ENCODE results near the gene NPIPA5.
"Not testable (repeated sequence)": the region's sequence is repeated elsewhere in the genome, so short reads cannot be mapped to it uniquely, and the experiment has no call there.

The NPIPA5 gene

DNA sequence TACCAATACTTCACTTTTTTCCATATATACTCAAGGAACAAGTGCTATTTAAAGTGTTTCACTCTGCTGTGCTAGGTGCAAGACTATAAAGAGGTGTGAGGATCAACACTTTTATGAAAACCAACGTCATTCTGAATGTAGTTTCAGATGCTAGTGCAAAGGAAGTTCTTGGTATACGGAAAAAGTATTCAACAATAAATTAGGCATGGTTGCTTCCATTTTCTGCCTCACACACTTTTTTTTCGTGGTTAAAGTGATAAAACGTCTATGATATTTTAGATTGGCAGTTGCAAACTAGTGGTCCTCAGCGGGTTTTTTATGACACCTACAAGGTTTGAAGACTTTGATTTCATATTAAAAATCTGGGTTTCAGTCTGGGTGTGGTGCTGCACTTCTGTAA lies 11.8 kb upstream of the NPIPA5 start:
- DNase-seq (ENCODE audit: low spot score), result not testable (repeated sequence)

DNA sequence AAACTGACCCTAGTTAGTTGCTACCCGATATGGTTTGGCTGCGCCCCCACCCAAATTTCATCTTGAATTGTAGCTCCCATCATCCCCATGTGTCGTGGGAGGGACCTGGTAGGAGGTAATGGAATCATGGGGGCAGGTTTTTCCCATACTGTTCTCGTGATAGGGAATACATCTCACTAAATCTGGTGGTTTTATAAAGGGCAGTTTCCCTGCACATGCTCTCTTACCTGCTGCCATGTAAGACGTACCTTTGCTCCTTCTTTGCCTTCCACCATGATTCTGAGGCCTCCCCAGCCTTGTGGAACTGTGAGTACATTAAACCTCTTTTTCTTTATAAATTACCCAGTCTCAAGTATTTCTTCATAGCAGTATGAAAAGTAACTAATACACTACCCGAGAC lies 10.0 kb upstream of the NPIPA5 start:
- not testable (repeated sequence) for DNase-seq (ENCODE audit: low spot score)

DNA sequence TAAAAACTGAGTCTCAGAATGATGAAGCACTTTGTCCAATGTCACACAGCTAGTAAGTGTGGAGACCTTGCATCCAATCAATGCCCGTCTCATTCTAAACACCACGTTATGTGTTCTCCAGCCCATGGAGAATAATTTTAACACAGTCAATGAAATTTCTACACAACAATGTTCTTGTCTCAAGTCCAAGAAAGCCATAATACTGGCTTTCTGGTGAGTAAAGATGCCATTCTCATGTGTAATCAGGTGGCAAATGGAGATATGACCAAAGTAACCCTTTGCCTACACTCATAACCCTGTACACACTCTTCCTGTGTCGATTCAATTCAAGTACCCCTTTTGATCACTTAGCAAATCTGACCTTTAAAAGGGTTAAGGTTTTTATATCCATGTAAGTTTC lies 4.7 kb upstream of the NPIPA5 start:
- DNase-seq (ENCODE audit: low spot score), result not testable (repeated sequence)

DNA sequence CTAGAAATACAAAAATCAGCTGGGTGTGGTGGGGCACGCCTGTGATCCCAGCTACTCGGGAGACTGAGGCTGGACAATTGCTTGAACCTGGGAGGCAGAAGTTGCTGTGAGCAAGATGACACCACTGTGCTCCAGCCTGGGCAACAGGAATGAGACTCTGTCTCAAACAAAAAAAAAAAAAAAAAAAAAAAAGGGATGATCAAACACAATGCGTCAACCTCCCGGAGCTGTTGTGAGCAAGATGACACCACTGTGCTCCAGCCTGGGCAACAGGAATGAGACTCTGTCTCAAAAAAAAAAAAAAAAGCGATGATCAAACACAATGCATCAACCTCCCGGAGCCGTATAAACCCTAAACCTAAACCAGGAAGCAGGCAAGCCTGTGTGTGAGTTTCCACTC lies 20.6 kb downstream of the NPIPA5 start:
- not testable (repeated sequence) for DNase-seq (ENCODE audit: low spot score)

DNA sequence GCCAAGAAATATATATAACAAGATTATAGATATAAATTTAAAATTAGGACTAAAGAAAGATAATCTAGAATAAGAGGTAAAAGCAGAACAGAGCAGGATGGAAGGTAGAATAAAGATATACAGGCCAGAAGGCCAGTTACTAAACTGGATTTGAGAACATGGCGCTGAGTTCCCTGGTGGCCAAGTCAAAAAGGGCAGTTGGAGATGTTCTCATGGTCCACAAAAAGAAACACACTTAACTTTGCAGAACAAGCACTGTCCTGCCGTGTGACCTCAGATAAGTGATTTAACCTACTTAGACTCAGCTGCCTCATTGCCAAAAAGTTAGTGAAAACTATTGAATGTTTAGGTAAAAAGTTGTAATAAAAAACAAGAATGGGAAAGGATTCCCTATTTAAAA lies 23.2 kb downstream of the NPIPA5 start:
- DNase-seq (ENCODE audit: low spot score), result not testable (repeated sequence)

DNA sequence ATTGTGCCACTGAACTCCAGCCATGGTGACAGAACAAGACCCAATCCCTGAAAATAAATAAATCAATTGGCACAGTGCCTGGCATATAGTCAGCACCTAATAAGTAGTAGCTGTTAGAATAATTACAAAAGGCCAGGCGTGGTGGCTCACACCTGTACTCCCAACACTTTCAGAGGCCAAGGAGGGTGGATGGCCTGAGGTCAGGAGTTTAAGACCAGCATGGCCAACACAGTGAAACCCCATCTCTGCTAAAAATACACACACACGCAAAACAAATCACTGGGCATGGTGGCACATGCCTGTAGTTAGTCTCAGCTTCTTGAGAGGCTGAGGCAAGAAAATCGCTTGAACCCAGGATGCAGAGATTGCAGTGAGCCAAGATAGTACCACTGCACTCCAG lies 25.2 kb downstream of the NPIPA5 start:
- DNase-seq (ENCODE audit: low spot score), result not testable (repeated sequence)

DNA sequence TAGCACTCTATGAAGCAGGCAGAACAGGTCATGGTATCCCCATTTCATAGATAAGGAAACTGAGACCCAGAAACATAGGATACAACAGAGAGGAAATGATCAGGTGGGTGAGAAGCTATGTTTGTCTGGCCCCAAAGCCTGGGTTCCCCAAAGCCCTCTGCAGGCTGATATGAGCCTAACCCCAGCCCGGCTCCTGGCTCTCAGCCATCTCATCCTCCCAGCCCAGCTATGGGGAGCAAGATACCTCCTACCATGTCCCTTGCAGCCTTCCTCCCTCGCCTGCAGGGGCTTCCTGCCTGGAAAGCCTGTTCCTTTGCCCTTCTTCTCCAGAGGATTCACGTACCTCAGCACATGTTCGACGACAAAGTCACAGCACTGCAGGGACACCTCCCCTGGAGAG lies 26.3 kb downstream of the NPIPA5 start:
- not testable (repeated sequence) for DNase-seq (ENCODE audit: low spot score)

DNA sequence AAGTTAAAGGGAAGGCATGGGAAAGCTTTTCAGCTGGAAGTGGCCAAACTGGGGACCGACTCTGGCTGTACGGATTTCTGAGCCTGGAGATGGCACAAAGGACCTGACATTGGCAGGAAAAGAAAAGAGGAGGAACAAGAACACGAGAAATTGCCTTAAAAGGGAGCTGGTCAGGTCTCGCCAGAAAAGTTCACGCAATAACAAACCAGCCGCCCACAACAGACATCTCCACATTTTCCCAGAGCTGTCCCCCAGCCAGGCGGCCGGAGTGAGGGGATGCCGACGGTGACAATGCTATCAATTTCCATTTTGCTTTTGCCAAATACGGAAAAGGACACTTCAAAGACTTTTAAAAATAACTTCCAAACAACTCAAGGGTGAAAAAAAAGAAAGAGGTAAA lies 26.8 kb downstream of the NPIPA5 start:
- DNase-seq (ENCODE audit: low spot score), result not testable (repeated sequence)

DNA sequence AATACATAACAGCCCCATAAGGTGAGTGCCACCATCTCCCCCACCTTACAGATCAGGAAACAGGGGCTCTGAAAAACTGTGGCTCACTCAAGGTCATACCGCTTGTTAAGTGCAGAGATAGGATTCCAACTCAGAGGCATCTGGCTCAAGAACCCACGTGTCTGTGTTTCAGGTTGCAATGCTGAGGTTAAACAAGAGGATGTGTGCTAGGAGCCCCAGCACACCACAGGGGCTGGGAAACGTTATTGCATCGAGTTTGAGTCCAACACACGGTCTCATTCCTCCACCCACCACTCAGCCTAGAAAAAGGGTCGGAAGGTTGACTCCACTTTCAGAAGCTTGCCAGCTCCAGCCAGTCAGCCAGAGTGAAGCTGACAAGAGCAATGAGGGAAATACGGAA lies 29.4 kb downstream of the NPIPA5 start:
- DNase-seq (ENCODE audit: low spot score), result not testable (repeated sequence)

DNA sequence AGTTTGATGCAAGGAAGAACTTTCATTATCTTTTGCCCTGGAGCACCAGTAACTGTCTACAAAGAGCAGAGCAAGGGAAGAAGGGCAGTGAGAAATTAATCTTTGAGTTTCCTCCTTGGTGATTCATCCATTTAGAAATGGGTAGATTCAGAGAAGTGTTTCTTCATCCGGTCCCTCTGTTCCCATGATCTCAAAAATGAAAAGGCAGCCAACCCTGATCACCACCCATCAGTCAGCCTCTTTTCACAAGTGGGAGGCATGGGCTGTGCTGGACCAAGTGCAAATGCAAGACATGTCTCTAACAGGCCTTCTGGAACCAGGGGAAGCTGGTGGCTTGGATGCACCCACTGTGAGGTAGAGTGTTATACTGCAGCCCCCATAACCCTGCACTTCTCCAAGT lies 35.8 kb downstream of the NPIPA5 start:
- not testable (repeated sequence) for DNase-seq (ENCODE audit: low spot score)

DNA sequence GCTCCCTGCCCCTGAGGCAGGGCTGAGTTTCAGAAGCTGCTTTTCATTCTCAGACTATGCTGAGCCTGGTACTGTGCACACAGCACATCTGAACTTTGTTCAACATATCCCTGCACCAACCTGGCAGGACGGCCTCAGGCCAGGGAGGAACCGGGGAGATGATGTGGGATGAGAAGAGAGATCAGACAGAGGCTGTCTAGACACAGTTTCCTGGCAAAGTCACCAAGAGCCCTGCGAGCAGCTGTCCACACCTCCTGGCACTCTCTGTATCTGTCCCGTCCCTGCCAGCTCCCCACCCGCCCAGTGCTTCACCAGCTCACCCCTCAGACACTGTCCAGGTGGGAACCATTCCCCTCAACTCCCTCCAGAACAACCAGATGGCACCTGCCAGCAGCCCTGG lies 39.1 kb downstream of the NPIPA5 start:
- DNase-seq (ENCODE audit: low spot score), result not testable (repeated sequence)

DNA sequence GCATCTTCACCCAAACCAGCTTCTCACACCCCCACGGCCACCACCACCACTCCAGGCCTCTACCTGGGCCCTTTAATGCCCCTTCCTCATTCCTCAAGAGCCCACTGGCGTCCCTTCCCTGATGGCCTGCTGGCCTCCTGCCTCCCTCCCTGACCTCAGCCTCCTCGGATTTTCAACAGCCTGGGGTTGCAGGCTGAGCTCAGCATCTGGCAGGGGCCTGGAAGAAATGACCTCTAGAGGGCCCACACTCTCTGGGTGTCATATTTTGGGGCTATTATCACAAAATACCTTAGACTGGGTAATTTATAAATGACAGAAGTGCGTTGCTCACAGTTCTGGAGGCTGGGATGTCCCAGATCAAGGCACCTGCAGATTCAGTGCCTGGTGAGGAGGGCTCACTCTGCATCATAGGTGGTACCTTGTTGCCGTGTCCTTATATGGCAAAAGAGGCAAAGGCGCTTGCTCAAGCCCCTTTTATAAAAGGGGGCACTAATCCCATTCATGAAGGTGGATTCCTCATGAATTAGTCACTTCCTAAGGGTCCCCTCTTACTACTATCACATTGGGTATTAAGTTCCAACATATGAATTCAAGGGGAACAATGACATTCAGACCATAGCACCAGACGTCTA lies 40.0 kb downstream of the NPIPA5 start:
- DNase-seq (ENCODE audit: low spot score), result not testable (repeated sequence)

DNA sequence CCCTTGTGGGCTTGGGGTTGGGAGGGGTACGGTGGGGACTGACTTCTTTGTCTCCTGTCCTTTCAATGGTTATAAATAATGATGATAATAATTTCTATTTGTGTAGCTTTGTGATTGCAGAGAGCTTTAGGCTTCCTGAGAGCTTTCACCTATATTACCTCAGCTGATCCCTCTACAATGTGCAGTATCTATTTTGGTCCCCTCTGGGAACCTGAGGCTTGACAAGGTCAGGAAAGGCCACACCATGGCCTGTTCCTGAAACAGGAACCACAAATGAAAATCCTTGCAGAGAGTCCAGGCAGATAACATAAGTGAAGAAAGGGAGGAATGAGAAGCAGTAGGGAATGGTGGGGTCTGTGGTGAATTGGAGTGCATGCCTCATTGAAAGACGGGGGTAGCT lies 42.5 kb downstream of the NPIPA5 start:
- DNase-seq (ENCODE audit: low spot score), result not testable (repeated sequence)

DNA sequence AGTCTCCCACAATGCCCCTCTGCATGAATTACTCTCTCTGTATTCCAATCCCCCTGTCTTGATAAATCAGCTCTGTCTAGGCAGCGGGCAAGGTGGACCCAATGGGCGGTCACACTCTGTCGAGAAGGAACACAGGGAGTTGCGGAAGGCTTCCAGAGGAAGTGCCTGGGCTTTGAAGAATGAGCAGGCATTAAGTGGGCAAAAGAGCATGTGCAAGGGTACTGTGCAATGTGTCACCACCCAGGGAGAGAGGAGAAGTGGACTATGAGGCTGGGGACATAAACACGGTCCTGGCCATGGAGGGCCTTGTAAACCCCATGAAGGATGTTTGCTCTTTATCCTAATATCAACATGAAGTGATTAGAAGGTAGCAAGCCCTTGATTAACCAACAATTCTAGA lies 44.1 kb downstream of the NPIPA5 start:
- not testable (repeated sequence) for DNase-seq (ENCODE audit: low spot score)

DNA sequence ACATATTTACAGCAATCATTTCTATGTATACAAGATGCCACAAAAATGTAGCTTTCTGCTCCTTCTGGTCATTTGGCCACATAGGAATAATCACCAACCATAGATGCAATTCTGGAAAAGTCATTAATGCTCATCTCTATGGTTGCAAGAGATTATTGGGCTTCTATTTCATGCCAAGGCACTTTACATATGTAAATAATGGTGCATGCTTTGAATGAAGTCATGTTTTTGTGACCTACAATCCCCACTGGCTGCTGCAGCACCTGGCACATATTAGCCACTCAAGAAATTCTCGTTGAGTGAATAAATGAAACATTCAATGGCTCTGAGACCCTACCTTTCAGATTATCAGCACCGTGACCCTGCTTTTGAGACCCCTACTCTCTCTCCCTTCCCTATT lies 47.1 kb downstream of the NPIPA5 start:
- DNase-seq (ENCODE audit: low spot score), result not testable (repeated sequence)

DNA sequence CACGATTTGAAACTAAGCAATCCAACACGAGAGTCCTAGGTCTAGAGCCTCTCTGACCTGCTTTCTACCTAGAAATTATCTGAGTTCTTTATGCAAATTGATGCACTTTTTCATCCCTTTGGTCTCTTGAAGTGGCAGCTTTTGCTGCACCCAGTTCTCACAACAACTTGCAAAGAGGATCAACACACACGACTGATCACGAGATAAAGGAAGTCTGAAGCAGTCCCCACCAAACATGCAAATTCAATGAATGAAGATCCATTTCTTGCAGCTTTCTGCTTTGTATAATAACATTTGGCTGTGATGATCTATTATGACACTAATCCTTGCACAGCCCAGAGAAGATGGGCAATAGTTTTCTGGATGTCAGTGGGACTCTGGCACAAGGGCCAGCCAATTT lies 53.1 kb downstream of the NPIPA5 start:
- DNase-seq (ENCODE audit: low spot score), result not testable (repeated sequence)

DNA sequence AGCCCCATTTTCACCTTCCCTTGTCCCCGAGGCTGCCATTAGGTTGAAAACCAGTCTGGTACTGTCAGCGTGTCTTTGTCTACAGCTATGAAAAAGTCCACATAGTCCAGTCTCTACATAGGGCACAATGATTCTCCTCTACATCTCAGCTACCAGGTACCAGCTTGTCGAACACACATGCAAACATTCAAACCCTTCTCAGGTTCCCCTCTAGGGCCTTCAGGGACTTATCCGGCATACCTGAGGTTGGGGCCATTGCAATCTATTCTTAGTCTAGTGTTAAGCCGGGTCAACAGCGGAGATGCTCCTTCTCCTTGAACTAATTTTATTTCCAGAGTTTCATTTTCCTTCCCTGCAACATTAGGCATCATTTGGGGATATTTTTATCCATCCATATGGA lies 54.7 kb downstream of the NPIPA5 start:
- not testable (repeated sequence) for DNase-seq (ENCODE audit: low spot score)

DNA sequence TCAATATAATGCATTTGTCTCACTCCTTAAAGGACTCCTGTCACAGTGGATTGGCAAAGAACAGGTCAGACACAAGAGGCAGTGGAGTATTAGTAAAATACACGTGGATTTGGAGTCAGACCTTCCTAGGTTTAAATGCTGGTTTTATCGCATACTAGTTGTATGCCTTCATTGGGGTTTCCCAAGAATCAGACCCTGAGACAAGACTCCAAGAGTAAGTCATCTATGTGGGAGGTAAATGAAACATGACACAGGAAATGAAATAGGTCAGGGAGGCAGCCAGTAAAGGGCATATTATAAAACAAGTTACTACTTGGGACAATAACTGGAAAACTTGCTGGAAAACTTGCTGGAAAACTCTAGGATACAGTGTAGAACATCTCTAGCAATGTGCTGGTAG lies 56.9 kb downstream of the NPIPA5 start:
- not testable (repeated sequence) for DNase-seq (ENCODE audit: low spot score)

DNA sequence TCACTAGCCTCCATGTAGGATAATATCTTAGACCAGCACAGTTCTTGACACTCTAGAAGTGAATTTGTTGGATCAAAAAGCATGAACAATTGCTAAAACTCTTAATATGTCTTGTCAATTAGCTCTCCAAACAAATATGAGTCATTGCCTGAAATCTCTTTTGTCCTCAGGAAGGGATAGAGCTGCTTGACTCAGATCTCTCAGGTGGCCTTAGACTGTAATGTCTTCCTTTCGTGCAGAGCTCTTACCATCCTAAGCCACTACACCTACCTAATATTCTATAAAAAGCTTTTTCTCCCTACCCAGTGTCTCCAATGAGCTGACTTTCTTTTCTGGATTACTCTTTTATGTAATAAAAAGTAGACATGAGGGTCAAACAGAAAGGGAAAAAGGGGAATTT lies 63.5 kb downstream of the NPIPA5 start:
- DNase-seq (ENCODE audit: low spot score), result not testable (repeated sequence)
